Measurements from ENCODE around the gene HOXB2. TPM values are rescaled to one million over a fixed set of nuclear protein-coding genes. Genes with fewer than 3 reads are reported as not detected.

HOXB2 gene
- total and polyA plus RNA-seq, 2 of the 8 experiments (the other 6 are each of a cell fraction or from before 2014, with no cell fraction given): not detected

DNA sequence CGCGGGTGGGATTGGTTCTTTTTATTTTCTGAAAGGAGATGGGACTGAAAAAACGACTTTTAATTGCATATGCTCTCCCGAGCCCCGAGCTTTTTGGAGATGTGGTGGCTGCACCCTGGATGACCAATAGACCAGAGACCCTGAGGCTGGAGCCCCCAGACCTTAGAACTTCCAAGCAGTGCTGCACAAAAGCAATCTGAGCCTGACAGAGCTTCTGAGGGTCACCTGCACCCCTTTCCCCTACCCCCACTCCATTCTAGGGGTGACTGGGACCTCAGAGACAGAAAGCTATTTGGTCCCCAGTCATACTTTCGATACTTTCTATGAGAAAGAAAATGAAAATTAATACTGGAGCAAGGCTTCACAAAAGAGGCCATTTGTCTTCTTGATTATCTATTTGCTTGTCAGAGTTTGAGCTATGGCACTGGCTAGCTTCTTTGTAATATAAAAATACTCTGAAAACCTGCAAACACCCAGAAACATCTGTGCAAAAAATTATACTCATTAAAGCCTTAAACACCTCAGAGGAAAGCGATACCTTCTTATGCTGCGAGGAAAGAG lies 29.7 kb upstream of the HOXB2 start:
- Histone ChIP-seq H4K5ac (ENCODE audit: insufficient read length, low read depth, low read length) (no peak overlapping the region), H2BK20ac (ENCODE audit: low read length) (no peak overlapping the region), H2BK15ac (ENCODE audit: low read length) (no peak overlapping the region), H3K79me2 (ENCODE audit: control insufficient read depth in 1 of 2, insufficient read depth in 2 of 2, low read length in 2 of 2) (no peaks in the 10 kb centered on the region), H3K4me3 (ENCODE audit: extremely low read depth in 1 of 4, insufficient read depth in 2 of 4, low read depth in 3 of 4, low read length in 4 of 4) (no peak overlapping the region), H3K4ac (replicated peaks; ENCODE audit: insufficient read length, low read depth, low read length) (no peak overlapping the region), H4K91ac (replicated peaks; ENCODE audit: insufficient read length, low read length) (no peak overlapping the region), H3K23ac (ENCODE audit: insufficient read length) (no peak overlapping the region), H2BK12ac (ENCODE audit: low read depth, low read length) (no peak overlapping the region), H2AK5ac (ENCODE audit: low read depth, low read length) (no peak overlapping the region), H3K23me2 (ENCODE audit: low read depth, low read length) (no peaks in the 10 kb centered on the region), H3K79me1 (ENCODE audit: low read depth, low read length) (no peaks in the 10 kb centered on the region), H3K9ac (replicated peaks in 1 of 4; ENCODE audit: extremely low read depth in 1 of 4, low read depth in 3 of 4, low read length in 3 of 4) (no peak overlapping the region), H3K18ac (ENCODE audit: extremely low read depth, low read length) (no peak overlapping the region), H3K27me3 (replicated peaks in 1 of 4; ENCODE audit: control insufficient read depth in 3 of 4, extremely low read depth in 1 of 4, insufficient read depth in 3 of 4, low read length in 3 of 4) (peaks cover 99 to 100% (median 100%) of the 10 kb centered on the region in 4 experiments), H4K20me1 (replicated peaks in 1 of 2; ENCODE audit: control insufficient read depth in 1 of 2, insufficient read depth in 2 of 2, low read length in 2 of 2) (peaks cover 18 to 44% of the 10 kb centered on the region in 2 experiments), H2BK120ac (replicated peaks; ENCODE audit: low read depth, low read length) (no peak overlapping the region), H3K4me1 (replicated peaks in 1 of 4; ENCODE audit: control insufficient read depth in 3 of 4, insufficient read depth in 4 of 4, low read length in 3 of 4) (peaks cover 0 to 9% (median 3%) of the 10 kb centered on the region in 4 experiments; a peak in 4 of 7 replicates), H3K36me3 (ENCODE audit: control insufficient read depth in 2 of 4, insufficient read depth in 4 of 4, low read length in 3 of 4) (no peaks in the 10 kb centered on the region; a peak in 1 of 8 replicates), H2AFZ (ENCODE audit: low read length) (no peak overlapping the region), H4K8ac (ENCODE audit: extremely low read depth, insufficient read depth, low read length) (no peak overlapping the region), H3K27ac (ENCODE audit: low read depth, low read length) (no peak overlapping the region), H3K56ac (replicated peaks; ENCODE audit: insufficient read length, low read depth, low read length) (no peak overlapping the region), H3K14ac (ENCODE audit: insufficient read length) (no peak overlapping the region), H3K9me3 (ENCODE audit: insufficient read depth in 2 of 2, low read depth in 1 of 2, low read length in 1 of 2) (no peaks in the 10 kb centered on the region), H2BK5ac (ENCODE audit: low read depth, low read length) (no peak overlapping the region), H3K4me2 (ENCODE audit: insufficient read depth in 1 of 2, low read depth in 2 of 2, low read length in 2 of 2) (no peak overlapping the region)
- ChIA-PET CTCF (ENCODE audit: partially characterized antibody) (interaction anchor here (0.7 to 1.4 kb wide), 7 partner anchors 10 to 253 kb away, joined by 3 to 4 read pairs (median 3); no protein-coding TSS in a partner anchor), POLR2A (ENCODE audit: partially characterized antibody) (no interaction called here)
- WGBS, 2 experiments (ENCODE audit: extremely low coverage in 1 of 2, insufficient coverage in 1 of 2, insufficient read length in 1 of 2, insufficient replicate concordance in 2 of 2, low coverage in 1 of 2, low lambda C conversion rate in 2 of 2, missing lambda C conversion rate in 1 of 2): 24% methylated on average over 8 of the region's 8 CpGs; no CpG with 5 or more reads in 1 of the 2 experiments
- FAIRE-seq: no peak
- no peak for DNase-seq (ENCODE audit: low read depth in 1 of 2, low spot score in 2 of 2)
- TF ChIP-seq EZH2 (IDR thresholded peaks at IDR 0.05; ENCODE audit: low read depth, low read length, severe bottlenecking) (peak; percentile 89), RNF2 (IDR thresholded peaks at IDR 0.05; ENCODE audit: borderline replicate concordance, low read depth, low read length, missing control alignments, poor library complexity, severe bottlenecking) (peak; percentile 87), BCL11A (IDR thresholded peaks at IDR 0.05; ENCODE audit: low read depth in 2 of 2, low read length in 2 of 2) (no peak), SUZ12 (IDR thresholded peaks at IDR 0.05; ENCODE audit: low read length) (peak; percentile 70)
